ENCODE measurements around the gene HNRNPUL1.

The HNRNPUL1 gene

DNA sequence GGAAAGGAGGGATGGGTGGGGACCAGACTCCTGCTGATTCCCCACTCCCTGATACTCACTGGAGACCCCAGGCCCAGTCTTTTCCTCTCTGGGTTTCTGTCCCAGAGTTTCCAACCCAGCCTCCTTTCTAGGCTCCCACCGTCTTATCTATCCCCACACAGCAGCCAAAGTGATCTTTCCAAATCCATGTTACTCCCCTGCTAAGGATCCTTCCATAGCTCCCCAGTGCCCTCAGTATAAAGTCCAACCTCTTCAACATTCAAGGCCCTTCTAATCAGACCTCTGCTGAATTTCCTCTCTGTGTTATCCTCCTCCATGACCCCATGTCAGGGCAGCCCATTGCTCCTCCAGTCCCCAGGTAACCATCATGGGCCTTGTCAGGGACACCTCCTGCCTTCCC lies 90.9 kb downstream of the HNRNPUL1 start:
- DNase-seq, result no peak

DNA sequence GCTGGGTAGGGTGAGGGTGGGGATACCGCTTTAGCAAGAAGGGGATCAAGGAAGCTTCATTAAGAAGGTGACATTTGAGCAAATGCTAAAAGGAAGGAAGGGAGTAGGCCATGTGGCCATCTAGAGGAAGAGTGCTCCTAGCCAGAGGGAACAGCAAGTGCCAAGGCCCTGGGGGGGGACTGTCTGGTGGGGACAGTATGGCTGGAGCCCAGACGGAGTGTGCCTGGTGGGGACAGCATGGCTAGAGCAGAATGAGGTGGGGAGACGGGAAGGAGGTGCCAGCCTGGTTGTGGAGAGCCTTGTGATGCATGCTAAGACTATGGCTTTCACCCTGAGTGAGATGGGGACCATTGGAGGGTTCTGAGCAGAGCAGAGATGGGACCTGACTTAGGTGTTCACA lies 91.6 kb downstream of the HNRNPUL1 start:
- DNase-seq, result no peak

DNA sequence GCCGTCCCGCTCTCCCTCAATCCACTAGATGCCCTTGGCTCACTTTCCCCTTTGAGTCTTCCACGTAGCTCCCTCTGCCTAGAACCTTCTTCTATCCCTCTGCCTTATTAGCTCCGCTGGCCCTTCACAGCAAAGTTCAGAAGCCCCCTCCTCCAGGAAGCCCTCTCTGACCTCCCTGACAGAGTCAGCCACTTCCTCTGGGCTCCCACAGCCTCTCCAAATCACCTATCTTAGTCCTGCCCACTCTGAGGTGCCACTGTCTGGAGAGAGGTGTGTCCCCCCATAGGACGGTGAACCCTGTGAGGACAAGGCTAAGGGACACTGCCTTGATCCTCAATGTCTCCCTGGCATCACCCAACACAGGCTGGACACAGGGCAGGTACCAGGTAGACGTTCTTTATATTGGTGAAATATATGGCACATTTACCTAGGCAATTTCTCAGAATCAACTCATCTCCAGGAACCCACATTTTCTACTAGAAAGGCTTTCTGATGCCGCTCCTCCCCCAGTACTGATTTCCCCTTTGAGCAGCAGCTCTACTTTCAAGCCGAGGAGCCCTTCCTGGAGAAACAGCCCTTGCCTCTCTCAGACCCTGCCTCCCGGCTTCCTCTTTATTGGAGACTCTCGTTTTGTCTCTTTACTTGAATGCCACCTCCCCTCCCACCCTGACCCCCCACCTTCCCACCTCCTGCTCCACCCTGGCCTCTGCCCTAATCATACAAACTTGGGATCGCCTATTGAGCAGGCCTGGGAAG lies 93.0 kb downstream of the HNRNPUL1 start:
- DNase-seq, result no peak

Measured in midbrain (tissue), 1 donor.